NCI-H187 treated with DMSO at 0.1 percent for 48 hours (cell line): ENCODE results near the gene EIF5AL1.
"Not testable (repeated sequence)": the region's sequence is repeated elsewhere in the genome, so short reads cannot be mapped to it uniquely, and the experiment has no call there.

Experiments
- DNase-seq: peaks from one replicate; lab custom pipeline; 2025; lab: John Stamatoyannopoulos, UW

EIF5AL1 gene

GRCh38 chr10:79509934-79510508, 2.3 kb upstream of the EIF5AL1 start:
- DNase-seq, result not testable (repeated sequence)

- DNase-seq, result not testable (repeated sequence)
These were observed 4.3 kb downstream of the EIF5AL1 start for GRCh38 chr10:79516532-79517205.

GRCh38 chr10:79517567-79517966, 5.2 kb downstream of the EIF5AL1 start:
- DNase-seq, result not testable (repeated sequence)

- not testable (repeated sequence) for DNase-seq
These were observed 9.4 kb downstream of the EIF5AL1 start for GRCh38 chr10:79521751-79522150.

- not testable (repeated sequence) for DNase-seq
These were observed 10.1 kb downstream of the EIF5AL1 start for GRCh38 chr10:79522464-79522863.

- not testable (repeated sequence) for DNase-seq
These were observed 11.0 kb downstream of the EIF5AL1 start for GRCh38 chr10:79523157-79523853.

- DNase-seq, result not testable (repeated sequence)
These were observed 12.8 kb downstream of the EIF5AL1 start for GRCh38 chr10:79525049-79525710.

- not testable (repeated sequence) for DNase-seq
These were observed 15.9 kb downstream of the EIF5AL1 start for GRCh38 chr10:79528261-79528660.

GRCh38 chr10:79533142-79533902, 21.0 kb downstream of the EIF5AL1 start:
- DNase-seq, result not testable (repeated sequence)

GRCh38 chr10:79533903-79534175, 21.5 kb downstream of the EIF5AL1 start:
- not testable (repeated sequence) for DNase-seq

GRCh38 chr10:79538311-79538710, 26.0 kb downstream of the EIF5AL1 start:
- DNase-seq, result not testable (repeated sequence)

- not testable (repeated sequence) for DNase-seq
These were observed 28.6 kb downstream of the EIF5AL1 start for GRCh38 chr10:79540930-79541329.

GRCh38 chr10:79542626-79543025, 30.3 kb downstream of the EIF5AL1 start:
- no peak for DNase-seq

- DNase-seq, result not testable (repeated sequence)
These were observed 32.1 kb downstream of the EIF5AL1 start for GRCh38 chr10:79544408-79544807.

- DNase-seq, result not testable (repeated sequence)
These were observed 32.8 kb downstream of the EIF5AL1 start for GRCh38 chr10:79544926-79545659.

- not testable (repeated sequence) for DNase-seq
These were observed 34.8 kb downstream of the EIF5AL1 start for GRCh38 chr10:79547128-79547527.

GRCh38 chr10:79547973-79548372, 35.6 kb downstream of the EIF5AL1 start:
- DNase-seq, result no peak

GRCh38 chr10:79552143-79552542, 39.8 kb downstream of the EIF5AL1 start:
- DNase-seq, result no peak

- DNase-seq, result no peak
These were observed 43.3 kb downstream of the EIF5AL1 start for GRCh38 chr10:79555354-79556309.

- not testable (repeated sequence) for DNase-seq
These were observed 44.6 kb downstream of the EIF5AL1 start for GRCh38 chr10:79556961-79557360.
